ENCODE results near the gene RASGRF1. TPM values are rescaled to one million over a fixed set of nuclear protein-coding genes. Genes with fewer than 3 reads are reported as not detected.
A peak's percentile ranks its signal among the peaks of the same experiment; 100 is the strongest.

The RASGRF1 gene
- total and polyA plus RNA-seq, 9 of the 15 experiments (the other 6 are each of a cell fraction or from before 2014, with no cell fraction given) = 0.03 to 0.58 (median 0.06) TPM; not detected in 1

DNA sequence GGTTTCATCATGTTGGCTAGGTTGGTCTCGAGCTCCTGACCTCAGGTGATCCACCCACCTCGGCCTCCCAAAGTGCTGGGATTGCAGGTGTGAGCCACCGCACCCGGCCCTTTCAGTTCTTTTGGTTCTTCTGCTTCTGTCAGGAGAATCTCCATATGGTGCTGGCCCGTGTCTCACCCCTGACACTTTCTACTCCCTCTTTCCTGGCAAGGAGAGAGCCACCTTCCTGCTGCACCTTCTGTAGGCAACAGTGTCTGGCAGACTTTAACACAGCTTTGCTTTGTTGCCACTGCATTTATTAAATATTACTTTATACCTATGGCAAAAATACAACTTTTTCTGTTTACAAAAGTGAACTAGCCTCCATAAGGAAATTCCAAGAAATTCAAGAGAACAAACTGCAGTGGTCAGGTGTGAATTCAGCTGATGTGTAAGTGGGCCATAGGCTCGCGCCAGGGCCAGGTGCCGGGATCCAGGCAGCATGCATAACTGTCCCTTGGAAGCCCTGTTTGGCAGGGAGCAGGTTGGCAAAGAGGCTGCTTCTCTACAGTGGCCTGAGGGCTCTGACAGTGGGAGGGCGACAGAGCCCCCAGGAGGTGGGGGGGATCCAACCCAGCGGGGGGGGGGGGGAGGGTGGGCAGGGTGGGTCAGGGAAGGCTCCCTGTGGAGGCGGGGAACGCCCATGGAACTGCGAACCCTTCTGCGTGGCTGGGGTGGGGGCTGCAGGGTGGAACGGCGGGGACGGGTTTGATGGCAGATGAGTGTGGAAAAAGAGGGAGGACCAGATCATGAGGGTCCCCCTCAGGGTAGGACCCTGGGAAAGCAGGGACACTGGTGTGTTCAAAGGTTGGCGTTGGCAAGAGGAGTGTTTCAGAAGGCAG, 166.9 kb downstream of the RASGRF1 start:
- peaks cover 83% of the 10 kb centered on the region; the same call in 2 of the 3 replicates for H3K36me3 ChIP-seq (ENCODE audit: control insufficient read depth, insufficient read depth, low read length)

More for the DNA sequence above, 166.9 kb downstream of the RASGRF1 start:
- ChIA-PET CTCF (ENCODE audit: low intra/inter-chr PET ratio) (no interaction called here), POLR2A (interaction anchor here (0.6 to 3.3 kb wide), 3 partner anchors 9 to 324 kb away, joined by 3 to 15 read pairs (median 4); no protein-coding TSS in a partner anchor)
- peaks cover 0 to 3% of the 10 kb centered on the region in 2 experiments; a peak in 2 of 5 replicates for H3K4me1 ChIP-seq (replicated peaks in 1 of 2; ENCODE audit: control insufficient read depth in 2 of 2, insufficient read depth in 2 of 2, low read length in 2 of 2)
- no peak overlapping the region for H3K4me3 ChIP-seq
- in situ Hi-C loops (cut with MboI) (no loop called here), intact Hi-C loops (cut with micrococcal nuclease) (no loop called here)
- ATAC-seq (no peak), DNase-seq (ENCODE audit: extremely low read depth in 1 of 4, low spot score in 3 of 4) (no peak), FAIRE-seq (no peak)
- H3K9ac ChIP-seq (ENCODE audit: insufficient read depth in 1 of 2, low read depth in 2 of 2, low read length in 2 of 2) = no peak overlapping the region
- no peaks in the 10 kb centered on the region for H3K27me3 ChIP-seq (ENCODE audit: control insufficient read depth in 2 of 2, insufficient read depth in 2 of 2, low read length in 2 of 2)
- BruUV-seq (replicated peaks) = no TSS peak
- no peaks in the 10 kb centered on the region for H3K79me2 ChIP-seq (ENCODE audit: control insufficient read depth, insufficient read depth, low read length)
- WGBS (ENCODE audit: insufficient coverage, low coverage, missing lambda C conversion rate) = 90% methylated on average over 9 of the region's 18 CpGs
- H3K9me3 ChIP-seq (replicated peaks; ENCODE audit: control insufficient read depth, insufficient read depth, low read depth, low read length) = no peaks in the 10 kb centered on the region
- no peak overlapping the region for H2AFZ ChIP-seq (ENCODE audit: low read depth, low read length)
- TF ChIP-seq ZBTB49 (CRISPR knock-in tag; IDR thresholded peaks at IDR 0.05; ENCODE audit: borderline replicate concordance) (no peak), FOS (IDR thresholded peaks at IDR 0.05; ENCODE audit: extremely low read depth, insufficient read length) (no peak), POLR2G (IDR thresholded peaks at IDR 0.05; ENCODE audit: low read depth, low read length) (peak; percentile 43; the same call in 1 of the 2 replicates)
- H3K9me1 ChIP-seq (ENCODE audit: control insufficient read depth, insufficient read depth, low read length) = no peaks in the 10 kb centered on the region
- no peak overlapping the region for H3K27ac ChIP-seq (ENCODE audit: extremely low read depth, low read depth, low read length)
- no peak overlapping the region for H3K4me2 ChIP-seq (ENCODE audit: insufficient read depth, low read length)
- no peaks in the 10 kb centered on the region for H4K20me1 ChIP-seq (replicated peaks; ENCODE audit: control insufficient read depth, insufficient read depth, low read length)
